A673 (cell line): ENCODE results near the gene PNMA6A. TPM values are rescaled to one million over a fixed set of nuclear protein-coding genes. Genes with fewer than 3 reads are reported as not detected.
A peak's percentile ranks its signal among the peaks of the same experiment; 100 is the strongest.

ENCODE experiments used
- BruUV-seq: library from RNA; stranded (reverse); fragments of 400-500 nt; replicated peaks from 2 replicates; lab custom pipeline; 2021; lab: Mats Ljungman, UMichigan
- CTCF ChIA-PET: fragments of 300-600 bp; sonication (Branson Sonifier 250); formaldehyde crosslinking; loops from one replicate; lab custom pipeline; 2022; ENCODE audit warnings: antibody characterized with exemption; lab: Charles Lee
- POLR2A ChIA-PET: fragments of 300-600 bp; sonication (Branson Sonifier 250); formaldehyde crosslinking; loops from one replicate; lab custom pipeline; 2022; ENCODE audit warnings: antibody characterized with exemption; ENCODE audit not compliant: low non-redundant PET; lab: Charles Lee
- DNase-seq: peaks from one replicate; pipeline ENCODE4 v3.0.0-alpha.2; 2015; ENCODE audit warnings: low spot score
- H3K27ac ChIP-seq: fragments of 200-600 bp; sonication (generic); 2 replicates; pipeline ENCODE4 v1.5.1; 2016; ENCODE audit warnings: mixed run types, low read depth, mild to moderate bottlenecking, mixed read lengths, antibody characterized with exemption, low read length; ENCODE audit not compliant: poor library complexity, severe bottlenecking
- H3K27me3 ChIP-seq: fragments of 200-600 bp; sonication (generic); replicated peaks from 2 replicates; pipeline ENCODE4 v1.6.1; 2017; ENCODE audit warnings: mixed run types, low read depth, mild to moderate bottlenecking, mixed read lengths, antibody characterized with exemption, low read length; ENCODE audit not compliant: insufficient read depth, poor library complexity
- H3K36me3 ChIP-seq: fragments of 200-600 bp; sonication (generic); 2 replicates; pipeline ENCODE4 v1.6.1; 2016; ENCODE audit warnings: mixed run types, mild to moderate bottlenecking, mixed read lengths, antibody characterized with exemption, low read length; ENCODE audit not compliant: insufficient read depth, poor library complexity, severe bottlenecking
- H3K4me1 ChIP-seq: fragments of 200-600 bp; sonication (generic); 2 replicates; pipeline ENCODE4 v1.6.1; 2017; ENCODE audit warnings: mixed run types, mild to moderate bottlenecking, mixed read lengths, antibody characterized with exemption, low read length; ENCODE audit not compliant: insufficient read depth, poor library complexity, severe bottlenecking
- H3K4me3 ChIP-seq: fragments of 200-600 bp; sonication (generic); 2 replicates; pipeline ENCODE4 v1.5.1; 2016; ENCODE audit warnings: low read depth, mixed run types, mild to moderate bottlenecking, mixed read lengths, low read length; ENCODE audit not compliant: poor library complexity, severe bottlenecking
- H3K9me3 ChIP-seq: fragments of 200-600 bp; sonication (generic); 2 replicates; pipeline ENCODE4 v1.6.1; 2016; ENCODE audit warnings: mixed run types, low read depth, mild to moderate bottlenecking, mixed read lengths, antibody characterized with exemption, low read length; ENCODE audit not compliant: poor library complexity, severe bottlenecking
- CTCF ChIP-seq: fragments of 300-800, 200-600 bp; sonication (generic); conservative IDR thresholded peaks from 2 replicates; pipeline ENCODE4 v1.5.1; 2017; ENCODE audit warnings: low read depth, mild to moderate bottlenecking, antibody characterized with exemption, low read length, moderate library complexity, mixed read lengths
- EZH2 ChIP-seq: fragments of 200-600 bp; sonication (generic); IDR thresholded peaks from 2 replicates; pipeline ENCODE4 v1.6.1; 2017; ENCODE audit warnings: borderline replicate concordance, low read depth, mild to moderate bottlenecking, mixed read lengths, antibody characterized with exemption, low read length; ENCODE audit not compliant: poor library complexity, severe bottlenecking
- intact Hi-C: fragments of 100-400 bp; cut with micrococcal nuclease; formaldehyde crosslinking; loops from one replicate; pipeline ENCODE4 v1.10.0; 2022; ENCODE audit not compliant: unreplicated experiment
- total RNA-seq: library from RNA; stranded (reverse); gene quantifications from 2 replicates; pipeline ENCODE4 v1.2.3, GENCODE V29; 2021

PNMA6A gene
- total RNA-seq, 1 experiment from 2014 or later = 6.3 TPM

DNA sequence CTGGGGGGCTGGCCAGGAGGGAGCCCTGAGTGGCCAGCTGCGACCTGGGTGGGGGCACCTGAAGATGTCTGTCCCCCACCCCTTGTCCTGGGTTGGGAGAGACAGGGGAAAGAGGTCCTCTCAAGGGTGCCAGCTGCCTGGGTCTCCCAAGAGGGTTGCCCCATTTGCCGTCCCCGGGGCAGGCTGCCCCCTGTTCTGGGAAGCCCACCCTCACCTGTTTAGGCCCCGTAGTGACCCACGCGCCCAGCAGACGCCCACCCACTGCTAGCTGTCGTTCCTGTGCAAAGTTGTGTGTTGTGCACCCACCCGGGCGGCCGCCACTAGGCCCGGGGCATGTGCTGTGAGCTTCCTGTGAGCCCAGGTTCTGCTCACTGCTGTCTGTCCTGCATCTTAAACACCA, 41.5 kb upstream of the PNMA6A start:
- Histone ChIP-seq H3K9me3 (no peaks in the 10 kb centered on the region), H3K36me3 (no peaks in the 10 kb centered on the region), H3K4me1 (no peaks in the 10 kb centered on the region), H3K4me3 (no peak overlapping the region), H3K27ac (no peak overlapping the region), H3K27me3 (no peaks in the 10 kb centered on the region)
- DNase-seq = no peak
- POLR2A ChIA-PET = no interaction called here
- BruUV-seq = no TSS peak
- no peak for TF ChIP-seq CTCF
- TF ChIP-seq EZH2 = no peak
- intact Hi-C loops = loop anchor here (10.0 kb wide), 3 partner anchors 404 to 634 kb away; no protein-coding TSS in a partner anchor
- CTCF ChIA-PET = interaction anchor here (1.7 kb wide), 1 partner anchor 89 kb away, joined by 4 read pairs; no protein-coding TSS in a partner anchor

GRCh38 chrX:153032397-153033118, 39.7 kb upstream of the PNMA6A start:
- intact Hi-C loops = loop anchor here (10.0 kb wide), 3 partner anchors 402 to 632 kb away; no protein-coding TSS in a partner anchor
- H3K4me3 ChIP-seq = peak overlapping the region; percentile 31

GRCh38 chrX:153049093-153049492, 23.2 kb upstream of the PNMA6A start:
- TF ChIP-seq EZH2 (no peak), CTCF (no peak)
- DNase-seq = no peak
- Histone ChIP-seq H3K36me3 (no peaks in the 10 kb centered on the region), H3K27me3 (no peaks in the 10 kb centered on the region), H3K27ac (no peak overlapping the region), H3K9me3 (no peaks in the 10 kb centered on the region), H3K4me1 (no peaks in the 10 kb centered on the region), H3K4me3 (no peak overlapping the region)
- ChIA-PET CTCF (no interaction called here), POLR2A (no interaction called here)
- intact Hi-C loops = no loop called here
- no TSS peak for BruUV-seq

More at GRCh38 chrX:153032397-153033118, 39.7 kb upstream of the PNMA6A start:
- CTCF ChIA-PET = interaction anchor here (0.6 to 1.7 kb wide), 2 partner anchors 91 to 723 kb away, joined by 4 to 5 read pairs; no protein-coding TSS in a partner anchor
- no peaks in the 10 kb centered on the region for H3K9me3 ChIP-seq
- no peaks in the 10 kb centered on the region for H3K36me3 ChIP-seq
- H3K27ac ChIP-seq = no peak overlapping the region
- no peaks in the 10 kb centered on the region for H3K4me1 ChIP-seq
- DNase-seq = peak; percentile 60
- H3K27me3 ChIP-seq = no peaks in the 10 kb centered on the region
- BruUV-seq = no TSS peak
- POLR2A ChIA-PET = no interaction called here
- TF ChIP-seq CTCF (peak; percentile 79), EZH2 (no peak)
